Mucosa of descending colon (tissue), 3 donors: ENCODE measurements around the gene CDH15. TPM values are rescaled to one million over a fixed set of nuclear protein-coding genes. Genes with fewer than 3 reads are reported as not detected.

Experiments
- ATAC-seq: fragments of 200-7000 bp; cut with Tn5 transposase; one replicate; pipeline ENCODE4 v1.9.1; 2020; ENCODE audit warnings: mild to moderate bottlenecking, moderate library complexity
- DNase-seq, 3 donors: peaks; one replicate each; pipeline ENCODE4 v3.0.0-alpha.2; 2020
- H3K36me3 ChIP-seq: fragments of 200-600 bp; one replicate; pipeline ENCODE4 v1.8.0; 2021; ENCODE audit warnings: low read depth, mild to moderate bottlenecking
- H3K4me1 ChIP-seq: fragments of 200-600 bp; one replicate; pipeline ENCODE4 v1.8.0; 2021; ENCODE audit warnings: low read depth, mild to moderate bottlenecking
- H3K4me3 ChIP-seq: fragments of 200-600 bp; one replicate; pipeline ENCODE4 v1.8.0; 2021; ENCODE audit warnings: mild to moderate bottlenecking
- H3K9me3 ChIP-seq: fragments of 200-600 bp; one replicate; pipeline ENCODE4 v1.8.0; 2021; ENCODE audit warnings: mild to moderate bottlenecking
- CTCF ChIP-seq: fragments of 200-600 bp; IDR thresholded peaks from one replicate; pipeline ENCODE4 v1.8.0; 2022; ENCODE audit warnings: antibody characterized with exemption, mild to moderate bottlenecking
- intact Hi-C, 2 donors: fragments of 100-400 bp; cut with DNase I in 1 of 2; cut with micrococcal nuclease in 1 of 2; formaldehyde crosslinking; loops; one replicate each; pipeline versions ENCODE4 v1.11.0 to v1.11.1; 2022; cut with DNase I, micrococcal nuclease
- total RNA-seq, 3 donors: library from RNA; stranded (reverse); fragmentation: NEBNext Ultra II Directional in 2 of 3; extraction: Animal tissue kit (Norgen Biotek cat#: 25700) in 2 of 3; gene quantifications; one replicate each; pipeline versions ENCODE4 v1.2.1 to v1.2.4, GENCODE V29; 2021 to 2023
- donor health status: DM: no; HTN: no; CAD: no; lungs with moderate emphysema.
- donor health status: DM: no; HTN: no; CAD: no.
- donor health status: DM: no; HTN: yes; CAD: no.

The CDH15 gene
- total RNA-seq, 3 donors from 2014 or later, result not detected

- no peaks in the 10 kb centered on the region for H3K36me3 ChIP-seq
- TF ChIP-seq CTCF, result no peak
- H3K9me3 ChIP-seq, result no peaks in the 10 kb centered on the region
- DNase-seq (no peak), ATAC-seq (peak; percentile 3)
- H3K4me3 ChIP-seq, result no peak overlapping the region
- intact Hi-C loops, result no loop called here
- H3K4me1 ChIP-seq, result peaks cover 5% of the 10 kb centered on the region
Observed at GRCh38 chr16:89155851-89156739, 15.5 kb upstream of the CDH15 start.

GRCh38 chr16:89156740-89157645, 14.6 kb upstream of the CDH15 start:
- no peak for DNase-seq

GRCh38 chr16:89157778-89158177, 13.8 kb upstream of the CDH15 start:
- no peak overlapping the region for H3K4me3 ChIP-seq
- no peaks in the 10 kb centered on the region for H3K36me3 ChIP-seq
- no peaks in the 10 kb centered on the region for H3K9me3 ChIP-seq
- intact Hi-C loops, result no loop called here
- DNase-seq (no peak), ATAC-seq (no peak)
- TF ChIP-seq CTCF, result no peak
- peaks cover 5% of the 10 kb centered on the region for H3K4me1 ChIP-seq

More at GRCh38 chr16:89156740-89157645, 14.6 kb upstream of the CDH15 start:
- TF ChIP-seq CTCF, result no peak
- Histone ChIP-seq H3K4me1 (peaks cover 5% of the 10 kb centered on the region), H3K4me3 (no peak overlapping the region), H3K36me3 (no peaks in the 10 kb centered on the region), H3K9me3 (no peaks in the 10 kb centered on the region)
- intact Hi-C loops, result no loop called here
- ATAC-seq, result no peak

- no peak overlapping the region for H3K4me3 ChIP-seq
- no peak for ATAC-seq
- TF ChIP-seq CTCF, result no peak
- intact Hi-C loops, result no loop called here
- H3K36me3 ChIP-seq, result no peaks in the 10 kb centered on the region
- peaks cover 5% of the 10 kb centered on the region for H3K4me1 ChIP-seq
- no peaks in the 10 kb centered on the region for H3K9me3 ChIP-seq
- DNase-seq, result no peak
Observed at GRCh38 chr16:89159066-89159849, 12.3 kb upstream of the CDH15 start.

GRCh38 chr16:89159850-89160354, 11.6 kb upstream of the CDH15 start:
- TF ChIP-seq CTCF, result no peak
- no peaks in the 10 kb centered on the region for H3K9me3 ChIP-seq
- intact Hi-C loops, result no loop called here
- DNase-seq, result no peak
- ATAC-seq, result no peak
- H3K4me3 ChIP-seq, result no peak overlapping the region
- no peaks in the 10 kb centered on the region for H3K36me3 ChIP-seq
- H3K4me1 ChIP-seq, result peaks cover 3% of the 10 kb centered on the region
